HG03439 (cell line): Measurements from ENCODE around the gene PKDCC.
"Not testable (repeated sequence)": the region's sequence is repeated elsewhere in the genome, so short reads cannot be mapped to it uniquely, and the experiment has no call there.

ENCODE experiments used
- ATAC-seq: cut with Tn5 transposase; IDR thresholded peaks from one replicate; pipeline ENCODE4 v1.9.1; 2021; ENCODE audit warnings: mild to moderate bottlenecking, moderate library complexity; ENCODE audit not compliant: unreplicated experiment

PKDCC gene

DNA sequence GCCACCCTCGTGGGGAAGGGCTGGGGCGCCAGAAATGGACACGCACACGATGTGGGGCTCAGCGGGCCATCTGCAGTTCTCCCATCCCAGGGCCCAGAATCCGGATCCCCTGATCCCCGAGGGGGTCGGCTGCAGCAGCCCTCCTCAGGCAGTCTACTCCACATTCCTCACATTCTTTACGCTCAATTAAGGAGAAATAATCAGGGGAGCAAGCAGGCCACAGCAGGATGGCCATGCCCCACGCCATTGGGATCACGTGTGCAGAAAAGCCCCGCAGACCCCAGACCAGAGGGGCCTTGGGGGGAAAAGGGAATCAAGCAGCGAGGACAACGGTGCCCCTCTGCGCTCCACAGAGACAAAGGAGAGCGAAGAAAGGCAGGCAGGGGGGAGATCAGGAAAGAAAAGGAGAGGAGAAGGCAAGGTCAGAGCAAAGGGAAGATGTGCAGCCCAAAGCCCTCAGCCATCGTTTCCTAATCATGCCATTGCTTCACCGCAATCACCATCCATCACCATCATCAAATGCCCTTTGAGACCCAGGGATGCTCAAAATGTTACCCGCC is 17.5 kb upstream of the PKDCC start:
- no peak for ATAC-seq

DNA sequence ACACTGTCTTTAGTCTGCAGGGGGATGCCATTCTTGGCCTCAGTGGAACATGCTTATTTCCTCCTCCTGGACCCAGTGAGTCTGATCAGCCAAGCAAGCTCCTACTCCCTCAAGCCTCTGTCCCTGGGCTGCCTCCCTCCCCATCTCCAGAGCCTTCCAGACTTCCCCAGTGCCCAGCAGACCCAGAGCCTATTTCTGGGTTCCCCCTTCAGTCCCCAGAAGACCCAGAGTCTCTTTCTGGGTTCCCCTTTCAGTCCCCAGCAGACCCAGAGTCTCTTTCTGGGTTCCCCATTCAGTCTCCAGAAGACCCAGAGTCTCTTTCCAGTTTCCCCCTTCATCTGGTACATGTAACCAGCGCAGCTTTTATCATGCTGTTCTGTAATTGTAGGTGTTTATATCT is 17.0 kb upstream of the PKDCC start:
- ATAC-seq: no peak

DNA sequence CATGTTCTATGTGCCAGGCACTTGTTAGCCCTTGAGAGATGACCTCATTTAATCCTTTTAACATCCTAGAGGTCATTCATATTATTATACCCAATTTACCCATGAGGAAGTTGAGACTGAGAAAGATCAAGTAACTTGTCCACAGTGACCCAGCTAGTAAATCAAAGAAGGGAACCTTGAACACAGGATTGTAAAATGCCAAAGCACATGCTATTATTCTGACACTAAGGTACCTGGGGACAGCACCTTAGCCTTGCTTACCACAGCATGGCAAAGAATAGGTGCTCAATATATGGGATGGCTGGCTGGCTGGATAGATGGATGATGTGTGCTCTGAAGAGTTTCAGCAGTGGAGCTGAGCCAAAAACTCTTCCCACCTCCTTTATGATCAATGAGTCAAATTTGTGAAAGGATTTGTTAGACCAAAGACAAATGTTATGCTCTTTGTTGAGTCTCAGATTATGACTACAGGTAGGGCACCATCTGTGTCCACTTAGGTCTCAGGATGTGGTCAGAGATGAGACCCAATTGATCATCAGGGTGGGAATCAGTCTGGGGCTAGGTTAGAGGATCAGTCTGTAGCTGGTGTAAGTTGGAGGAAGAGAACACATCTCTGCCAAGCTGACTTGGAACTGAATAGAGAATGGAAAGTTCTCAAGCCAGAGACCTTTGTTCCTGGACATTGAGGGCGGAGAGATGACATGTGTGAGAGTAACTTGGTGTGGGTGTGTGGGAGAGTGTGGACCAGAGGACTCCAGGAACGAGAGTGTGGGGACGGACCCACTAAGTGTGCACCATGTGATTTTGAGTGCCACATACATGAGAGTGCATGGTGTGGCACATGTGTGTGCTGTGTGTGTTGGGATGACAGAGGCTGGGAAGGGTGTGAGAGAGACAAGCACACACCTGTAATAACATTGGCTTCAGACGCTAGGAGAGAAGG is 16.3 kb upstream of the PKDCC start:
- ATAC-seq: no peak

DNA sequence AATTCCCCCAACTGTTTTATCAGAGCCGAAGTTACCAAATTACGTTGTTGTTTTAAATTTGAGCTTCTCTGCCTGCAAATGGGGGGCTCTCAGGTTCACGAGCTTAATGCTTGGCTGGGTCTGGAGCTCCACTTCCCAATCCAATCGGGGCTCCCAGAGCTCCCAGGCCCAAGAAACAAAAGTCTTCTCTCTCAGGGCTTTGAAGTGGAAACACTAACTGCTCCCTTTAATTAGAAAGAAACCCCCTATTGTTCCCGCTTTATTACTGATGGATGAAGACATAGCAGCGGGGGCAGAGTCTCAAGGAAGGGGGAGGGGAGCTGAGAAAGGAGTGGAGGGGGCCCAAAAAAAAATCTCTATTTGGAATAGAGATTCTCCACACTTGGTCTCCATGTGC is 15.6 kb upstream of the PKDCC start:
- no peak for ATAC-seq

DNA sequence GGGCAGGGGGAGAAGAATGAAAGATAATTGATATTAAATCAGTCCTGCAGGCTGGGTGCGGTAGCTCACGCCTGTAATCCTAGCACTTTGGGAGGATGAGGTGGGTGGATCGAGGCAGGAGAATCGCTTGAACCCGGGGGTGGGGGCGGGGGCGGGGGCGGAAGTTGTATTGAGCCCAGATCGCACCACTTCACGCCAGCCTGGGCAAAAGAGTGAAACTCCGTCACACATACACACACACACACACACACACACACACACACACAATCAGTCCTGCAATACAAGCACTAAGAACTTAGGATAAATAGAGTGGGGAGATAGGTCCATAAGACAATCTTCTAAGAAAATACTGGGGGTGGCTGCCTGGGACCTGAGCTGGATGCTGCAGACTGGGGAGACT is 15.1 kb upstream of the PKDCC start:
- ATAC-seq: no peak

DNA sequence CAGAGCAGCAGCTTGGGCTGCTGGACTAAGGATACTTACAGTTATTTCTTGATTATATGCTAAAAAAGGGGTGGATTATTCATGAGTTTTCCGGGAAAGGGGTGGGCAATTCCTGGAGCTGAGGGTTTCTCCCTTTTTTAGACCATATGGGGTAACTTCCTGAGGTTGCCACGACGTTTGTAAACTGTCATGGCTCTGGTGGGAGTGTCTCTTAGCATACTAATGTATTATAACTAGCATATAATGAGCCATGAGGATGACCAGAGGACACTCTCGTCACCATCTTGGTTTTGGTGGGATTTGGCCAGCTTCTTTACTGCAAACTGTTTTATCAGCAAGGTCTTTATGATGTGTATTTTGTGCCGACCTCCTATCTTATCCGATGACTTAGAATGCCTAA is 13.7 kb upstream of the PKDCC start:
- ATAC-seq: not testable (repeated sequence)

DNA sequence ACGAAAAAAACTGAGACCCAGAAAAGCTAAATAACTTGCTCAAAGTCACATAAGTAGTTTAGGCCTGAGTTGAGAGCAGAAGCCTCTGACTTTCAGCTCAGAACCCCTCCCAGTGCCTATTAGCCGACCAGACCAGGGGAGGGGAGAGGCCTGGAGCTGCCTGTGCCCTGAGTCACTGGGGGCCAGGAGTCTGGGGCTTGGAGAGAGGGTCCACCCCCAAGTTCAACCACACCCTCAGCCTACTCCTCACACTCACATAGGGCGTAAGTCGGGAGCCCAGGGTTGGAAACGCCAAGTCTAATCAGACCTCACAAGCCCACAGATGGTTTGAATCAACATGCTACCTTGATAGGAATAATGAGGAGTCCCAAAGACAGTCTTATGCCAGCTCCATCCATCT is 12.6 kb upstream of the PKDCC start:
- ATAC-seq: no peak

DNA sequence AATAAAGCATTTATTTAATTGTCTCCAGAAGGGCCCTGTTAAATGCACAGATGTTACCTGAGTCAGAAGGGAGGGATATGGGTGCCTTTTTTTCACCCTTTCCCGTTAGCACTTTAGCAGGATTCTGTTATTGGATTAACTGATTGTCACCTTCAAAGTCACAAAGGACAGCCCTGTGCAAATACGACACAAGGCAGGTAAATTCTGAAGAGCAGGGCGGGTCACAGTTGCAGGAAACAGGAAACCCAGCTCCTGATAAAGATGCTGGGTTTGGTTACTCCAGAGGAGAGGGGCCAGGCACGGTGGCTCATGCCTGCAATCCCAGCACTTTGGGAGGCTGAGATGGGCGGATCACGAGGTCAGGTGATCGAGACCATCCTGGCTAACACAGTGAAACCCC is 11.4 kb upstream of the PKDCC start:
- ATAC-seq: no peak

DNA sequence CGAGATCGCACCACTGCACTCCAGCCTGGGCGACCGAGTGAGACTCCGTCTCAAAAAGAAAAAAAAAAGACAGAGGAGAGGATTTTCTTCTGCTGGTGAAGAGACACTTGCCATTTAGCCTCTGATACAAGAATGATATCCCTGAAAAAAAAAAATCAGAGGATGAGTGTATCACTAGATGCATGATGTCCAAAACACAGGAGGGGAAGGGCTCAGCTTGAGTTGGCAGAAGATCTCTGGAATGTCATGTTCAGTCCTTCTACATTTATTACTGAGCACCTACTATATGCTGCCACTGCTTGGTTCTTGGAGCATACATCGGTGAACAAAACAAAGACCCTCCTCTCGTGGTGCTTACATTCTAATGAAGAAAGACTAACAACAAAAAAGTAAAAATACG is 10.9 kb upstream of the PKDCC start:
- no peak for ATAC-seq

DNA sequence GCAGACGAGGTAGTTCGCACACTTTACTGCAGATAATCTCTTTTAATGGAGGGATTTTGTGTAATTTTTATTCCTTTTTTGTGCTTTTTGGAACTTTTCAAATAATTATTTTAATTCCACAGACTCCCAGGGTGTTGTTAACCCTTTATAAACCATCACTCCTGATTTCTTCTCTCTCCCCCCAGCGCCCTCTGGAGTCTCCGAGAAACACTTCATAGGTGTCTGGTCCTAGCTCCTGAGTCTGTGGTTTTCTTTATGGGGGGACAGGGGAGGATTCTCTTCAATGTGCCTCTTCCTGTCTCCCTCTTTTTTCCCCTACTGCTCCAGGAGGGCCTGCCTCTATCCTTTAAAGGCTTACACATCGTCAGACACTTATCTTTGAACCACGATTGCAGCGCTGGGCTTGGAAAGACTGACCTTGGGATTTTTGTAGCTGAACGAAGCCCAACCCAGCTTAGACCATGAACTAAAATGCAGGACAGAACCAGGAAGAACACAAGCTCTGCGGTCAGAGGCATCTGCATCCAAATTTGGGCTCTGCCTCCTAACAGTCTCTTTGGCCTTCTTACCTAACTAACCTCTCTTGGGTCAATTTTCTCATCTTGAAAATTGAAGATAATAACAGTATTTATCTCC is 7.1 kb upstream of the PKDCC start:
- no peak for ATAC-seq

DNA sequence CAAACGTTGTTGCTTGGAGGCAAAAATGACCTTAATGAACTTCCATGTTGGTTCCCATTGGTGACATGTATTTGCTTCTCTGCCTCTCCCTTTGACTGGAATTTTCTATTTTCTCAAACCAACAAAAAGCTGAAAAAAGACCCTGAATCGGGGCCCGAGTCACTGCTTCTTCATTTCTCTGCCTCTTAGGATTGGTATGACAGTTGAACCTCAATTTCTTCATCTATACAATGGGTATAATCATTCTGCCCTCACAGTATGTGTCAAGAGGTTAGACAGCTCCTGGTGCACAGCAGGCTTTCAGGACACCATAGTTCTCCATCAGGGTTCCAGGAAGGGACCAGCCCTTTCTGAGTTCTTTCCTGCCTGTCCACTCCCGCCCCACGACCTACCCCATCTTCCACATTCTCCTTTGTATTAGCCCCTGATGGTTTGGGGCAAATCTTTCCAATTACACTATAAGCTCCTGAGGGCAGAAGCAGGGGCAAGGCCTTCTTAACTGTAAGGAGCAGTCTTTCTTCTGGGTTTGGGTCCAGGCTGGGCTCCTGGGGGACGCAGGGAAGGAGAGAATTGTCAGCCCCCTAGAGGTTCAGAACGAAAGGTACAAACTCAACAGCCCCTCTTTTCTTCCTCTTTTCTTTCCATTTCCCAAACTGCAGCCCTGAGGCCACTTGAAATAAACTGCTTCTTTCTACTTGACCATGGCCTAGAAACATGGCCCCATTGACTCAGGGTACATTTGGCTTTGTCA is 6.3 kb upstream of the PKDCC start:
- no peak for ATAC-seq

DNA sequence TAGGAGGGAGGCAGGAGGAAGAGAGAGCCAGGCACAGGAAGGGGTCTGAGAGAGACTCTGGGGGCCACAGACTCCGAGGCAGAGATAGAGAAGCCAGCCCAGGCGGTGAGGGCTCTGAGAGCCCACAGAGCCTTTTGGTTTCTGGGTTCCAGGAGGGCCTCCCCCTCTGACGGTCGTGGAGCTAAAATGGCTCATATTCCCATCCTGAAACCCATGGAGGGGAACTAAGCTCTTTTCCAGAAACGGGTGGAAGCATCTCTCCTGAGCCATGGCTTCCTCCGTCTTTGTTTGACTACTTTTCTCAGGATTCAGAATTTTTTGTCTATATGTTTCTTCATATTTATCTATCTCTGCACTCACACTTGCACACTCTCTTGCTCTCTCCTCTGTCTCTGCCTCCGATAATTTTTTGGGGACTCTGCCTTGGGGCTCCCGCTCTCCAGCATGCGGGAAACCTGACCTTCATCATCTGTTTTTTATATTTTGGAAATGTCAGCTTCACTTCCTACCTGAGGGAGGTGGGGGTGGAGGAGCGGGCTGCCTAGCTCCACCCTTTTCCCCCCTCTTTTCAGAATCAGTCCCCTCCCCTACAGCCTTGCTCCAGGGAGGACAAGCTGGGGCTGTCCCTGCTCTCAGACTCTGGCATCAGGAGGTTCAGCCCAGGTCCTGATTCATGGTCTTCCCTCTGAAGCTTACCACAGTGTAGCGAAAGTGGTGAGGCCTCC is 5.0 kb upstream of the PKDCC start:
- ATAC-seq: no peak

DNA sequence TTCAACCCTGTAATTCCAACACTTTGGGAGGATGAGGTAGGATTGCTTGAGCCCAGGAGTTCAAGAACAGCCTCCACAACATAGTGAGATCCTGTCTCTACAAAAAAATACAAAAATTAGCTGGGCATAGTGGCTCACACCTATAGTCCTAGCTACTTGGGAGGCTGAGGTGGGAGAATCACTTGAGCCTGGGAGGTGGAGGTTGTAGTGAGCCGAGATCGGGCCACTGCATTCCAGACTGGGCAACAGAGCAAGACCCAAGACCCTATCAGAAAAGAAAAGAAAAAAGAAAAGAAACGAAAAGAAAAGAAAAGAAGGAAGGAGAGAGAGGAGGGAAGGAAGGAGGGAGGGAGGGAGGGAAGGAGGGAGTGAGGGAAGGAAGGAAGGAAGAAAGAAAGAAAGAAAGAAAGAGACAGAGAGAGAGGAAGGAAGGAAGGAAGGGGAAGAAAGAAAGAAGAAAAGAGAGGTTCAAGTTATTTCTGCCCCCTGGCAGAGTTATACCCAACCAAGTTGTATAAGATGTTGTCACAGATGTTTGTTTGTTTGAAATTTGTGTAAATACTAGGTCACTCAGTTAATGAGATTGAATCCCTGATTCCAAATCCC is 3.9 kb upstream of the PKDCC start:
- ATAC-seq: no peak

DNA sequence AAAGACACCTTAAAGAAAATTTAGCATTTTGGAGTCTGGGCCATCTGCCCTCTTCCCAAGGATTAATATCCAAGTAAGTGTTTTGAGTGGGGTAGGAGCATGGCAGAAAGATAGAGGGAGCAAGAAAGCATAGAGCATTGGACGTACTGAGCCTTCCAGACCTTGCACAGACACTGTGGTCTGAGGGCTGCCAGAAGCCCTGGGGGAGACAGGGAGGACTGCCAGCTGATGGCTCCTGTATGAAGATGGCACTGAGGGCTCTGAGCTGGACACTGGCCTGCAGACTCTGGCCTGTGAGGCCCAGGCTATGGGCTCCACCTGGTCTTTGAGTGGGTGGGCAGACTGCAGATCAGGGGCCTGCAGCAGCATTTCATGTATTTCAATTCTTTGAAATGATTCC is 2.9 kb upstream of the PKDCC start:
- ATAC-seq: no peak

DNA sequence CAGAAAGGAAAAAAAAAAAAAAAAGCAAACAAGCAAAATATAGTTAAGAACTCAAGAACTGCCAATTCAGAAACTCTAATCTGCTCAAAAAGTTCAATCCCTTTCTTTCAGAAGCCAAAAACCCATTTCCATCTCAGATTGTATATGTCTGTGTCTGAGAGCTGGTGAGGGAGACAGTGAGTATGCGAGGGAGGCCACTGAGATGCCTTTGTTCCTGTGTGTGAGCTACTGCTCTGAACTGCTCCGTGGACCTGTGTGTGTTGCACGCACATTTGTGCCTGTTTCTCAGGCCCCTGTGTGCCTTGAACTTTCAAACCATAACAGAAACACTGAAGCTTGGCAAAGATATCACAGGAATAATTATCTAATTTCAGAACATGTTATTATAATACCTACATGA is 2.5 kb upstream of the PKDCC start:
- ATAC-seq: no peak

DNA sequence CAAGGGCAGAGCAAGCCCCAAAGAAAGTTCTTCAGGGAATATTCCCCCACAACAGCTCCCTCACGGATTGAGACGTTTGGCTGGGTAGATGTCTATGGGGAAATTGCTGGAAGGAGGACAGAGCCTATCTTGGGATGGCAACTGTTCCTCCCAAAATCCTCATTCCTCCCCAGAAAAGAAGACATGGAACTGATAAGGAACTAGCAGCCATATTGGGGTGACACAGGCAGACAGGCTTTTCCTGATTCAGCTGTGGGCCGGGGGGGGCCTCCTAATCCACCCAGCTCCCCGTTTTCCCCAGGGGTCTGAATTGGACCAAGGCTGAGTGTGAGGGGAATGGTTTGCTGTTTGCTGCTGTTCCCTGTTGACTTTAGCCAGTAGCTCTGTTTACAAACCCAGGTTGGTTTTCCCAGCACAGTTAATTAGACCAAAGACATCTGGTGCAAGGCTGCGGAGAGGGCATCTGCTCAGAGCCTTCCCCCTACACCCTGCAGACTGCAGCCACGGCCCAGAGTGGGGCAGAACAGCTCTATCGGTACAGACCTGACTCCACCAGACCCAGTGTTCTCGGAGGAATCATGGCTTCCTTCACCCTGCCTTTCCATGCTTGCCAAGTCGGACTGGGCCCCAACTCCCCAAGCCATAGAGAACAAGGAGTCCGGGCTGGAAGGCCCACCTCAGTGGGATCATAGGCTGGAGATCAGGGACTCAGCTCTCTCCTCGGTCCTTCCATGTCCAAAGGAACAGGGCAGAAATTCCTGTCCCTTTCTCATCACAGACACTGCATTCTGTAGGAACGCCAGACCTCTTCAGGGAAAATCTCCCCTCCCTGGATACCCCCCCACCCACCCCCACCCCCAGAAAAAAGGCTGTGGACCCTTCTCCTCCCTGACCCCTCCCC is 1.7 kb upstream of the PKDCC start:
- no peak for ATAC-seq

DNA sequence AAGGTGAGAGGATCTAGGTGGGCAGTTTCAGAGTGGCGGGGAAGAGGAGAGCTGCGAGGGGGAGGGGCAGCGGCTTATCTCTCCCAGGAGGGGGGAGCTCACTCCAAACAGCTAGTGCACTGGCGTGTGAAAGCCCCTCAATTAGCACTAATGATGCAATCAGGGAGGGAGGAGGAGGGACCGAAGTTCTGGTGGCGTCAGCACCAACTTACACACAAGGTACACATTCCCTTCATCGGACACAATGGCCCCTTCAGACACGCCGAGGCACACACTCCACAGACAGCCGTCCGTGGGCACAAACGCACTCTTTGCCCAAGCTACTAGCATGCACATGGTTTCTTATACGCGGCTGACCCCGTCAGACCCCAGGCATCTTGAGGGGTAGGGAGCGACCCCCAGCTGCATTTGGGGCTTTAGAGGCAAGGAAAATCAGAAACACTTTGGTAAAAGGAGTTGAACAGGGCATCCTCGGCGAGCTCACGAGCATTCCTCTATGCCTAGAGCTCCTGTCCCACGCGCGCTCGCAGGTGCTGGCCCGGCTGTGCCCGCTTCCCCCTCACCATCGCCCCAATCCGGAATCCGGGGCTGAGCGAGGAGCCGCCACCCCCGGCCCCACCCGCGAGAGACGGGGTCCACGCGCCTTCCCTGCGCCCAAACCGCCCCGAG is 868 bp upstream of the PKDCC start:
- ATAC-seq: no peak

DNA sequence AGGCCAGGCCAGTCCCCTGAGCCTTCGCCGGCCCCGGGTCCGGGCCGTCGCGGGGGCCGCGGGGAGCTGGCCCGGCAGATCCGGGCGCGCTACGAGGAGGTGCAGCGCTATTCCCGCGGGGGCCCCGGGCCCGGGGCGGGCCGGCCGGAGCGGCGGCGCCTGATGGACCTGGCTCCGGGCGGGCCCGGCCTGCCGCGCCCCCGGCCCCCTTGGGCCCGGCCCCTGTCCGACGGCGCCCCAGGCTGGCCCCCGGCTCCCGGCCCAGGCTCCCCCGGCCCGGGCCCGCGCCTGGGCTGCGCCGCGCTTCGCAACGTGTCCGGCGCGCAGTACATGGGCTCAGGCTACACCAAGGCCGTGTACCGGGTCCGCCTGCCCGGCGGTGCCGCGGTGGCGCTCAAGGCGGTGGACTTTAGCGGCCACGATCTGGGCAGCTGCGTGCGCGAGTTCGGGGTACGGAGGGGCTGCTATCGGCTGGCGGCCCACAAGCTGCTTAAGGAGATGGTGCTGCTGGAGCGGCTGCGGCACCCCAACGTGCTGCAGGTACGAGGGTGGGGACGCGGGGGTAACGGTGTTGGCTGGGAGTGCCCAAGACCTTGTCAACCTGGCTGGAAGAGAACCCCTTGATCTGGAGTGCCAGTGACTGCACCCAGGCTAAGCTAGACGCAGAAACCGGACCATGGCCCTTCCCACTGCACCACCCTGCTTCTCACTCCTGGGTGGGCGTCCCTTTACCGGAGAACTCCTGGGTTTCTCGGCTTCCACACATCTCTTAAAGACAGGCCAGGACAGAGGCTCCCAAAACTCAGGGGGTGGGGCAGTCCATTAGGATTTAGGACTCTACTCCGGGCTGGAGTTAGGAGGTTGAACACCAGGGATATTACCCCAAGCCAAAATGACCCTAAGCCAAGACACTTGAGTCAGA is 739 bp downstream of the PKDCC start:
- ATAC-seq: no peak
